ENCODE results near the gene RNF5. TPM values are rescaled to one million over a fixed set of nuclear protein-coding genes. Genes with fewer than 3 reads are reported as not detected.
"Not testable (repeated sequence)": the region's sequence is repeated elsewhere in the genome, so short reads cannot be mapped to it uniquely, and the experiment has no call there.

Gene RNF5
- total RNA-seq, 2 donors from 2014 or later, result 43.2 to 46.7 TPM

GRCh38 chr6:32186151-32186840, 8.1 kb downstream of the RNF5 start:
- DNase-seq (ENCODE audit: low spot score), result peak; percentile 61
- intact Hi-C loops (cut with DNase I), result not testable (repeated sequence)

GRCh38 chr6:32187009-32187709, 9.0 kb downstream of the RNF5 start:
- DNase-seq (ENCODE audit: low spot score), result peak; percentile 59
- intact Hi-C loops (cut with DNase I), result no loop called here

- intact Hi-C loops (cut with DNase I), result not testable (repeated sequence)
Observed at GRCh38 chr6:32187725-32188380, 9.6 kb downstream of the RNF5 start.

DNA sequence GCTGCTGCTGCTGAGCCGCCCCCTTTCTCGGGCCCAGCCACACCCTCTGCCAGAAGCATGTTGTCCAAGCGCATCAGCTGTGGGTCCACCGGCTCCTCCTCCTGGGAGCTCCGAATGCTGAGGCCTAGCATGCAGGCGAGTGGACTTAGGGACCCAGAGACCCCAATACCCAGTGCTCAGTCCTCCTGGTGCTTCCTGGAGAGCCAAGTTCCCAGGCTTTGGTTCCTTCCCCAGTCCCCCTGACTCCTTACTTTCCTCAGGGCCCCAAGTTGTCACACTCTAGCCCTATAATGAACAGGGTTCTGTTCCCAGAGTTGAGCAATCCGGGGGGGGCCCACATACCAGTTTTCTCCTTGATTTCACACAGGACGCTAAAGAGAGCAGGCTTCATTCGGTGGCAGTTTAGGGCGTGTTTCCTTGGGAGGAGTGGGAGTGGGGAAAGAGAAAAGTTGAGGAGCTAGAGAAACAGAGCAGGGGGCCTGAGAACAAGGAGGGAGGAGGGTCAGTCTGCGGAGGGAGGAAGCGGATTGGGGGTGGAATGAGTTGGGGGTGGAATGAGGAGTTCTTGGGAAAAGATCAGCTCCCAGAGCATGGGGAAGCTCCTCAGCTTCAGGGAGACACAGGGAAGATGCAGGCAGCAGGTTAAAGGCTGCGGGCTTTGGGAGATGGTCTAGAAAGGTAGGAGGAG, 10.3 kb downstream of the RNF5 start:
- DNase-seq (ENCODE audit: low spot score), result peak; percentile 36
- intact Hi-C loops (cut with DNase I), result no loop called here

More at GRCh38 chr6:32187725-32188380, 9.6 kb downstream of the RNF5 start:
- peak; percentile 53 for DNase-seq (ENCODE audit: low spot score)

GRCh38 chr6:32189069-32189741, 11.0 kb downstream of the RNF5 start:
- DNase-seq (ENCODE audit: low spot score), result peak; percentile 75
- intact Hi-C loops (cut with DNase I), result no loop called here

GRCh38 chr6:32189742-32190053, 11.5 kb downstream of the RNF5 start:
- DNase-seq (ENCODE audit: low spot score), result peak; percentile 79
- intact Hi-C loops (cut with DNase I), result loop anchor here in 1 of 2 donors (5.0 kb wide), 1 partner anchor 72 kb away; no protein-coding TSS in a partner anchor

DNA sequence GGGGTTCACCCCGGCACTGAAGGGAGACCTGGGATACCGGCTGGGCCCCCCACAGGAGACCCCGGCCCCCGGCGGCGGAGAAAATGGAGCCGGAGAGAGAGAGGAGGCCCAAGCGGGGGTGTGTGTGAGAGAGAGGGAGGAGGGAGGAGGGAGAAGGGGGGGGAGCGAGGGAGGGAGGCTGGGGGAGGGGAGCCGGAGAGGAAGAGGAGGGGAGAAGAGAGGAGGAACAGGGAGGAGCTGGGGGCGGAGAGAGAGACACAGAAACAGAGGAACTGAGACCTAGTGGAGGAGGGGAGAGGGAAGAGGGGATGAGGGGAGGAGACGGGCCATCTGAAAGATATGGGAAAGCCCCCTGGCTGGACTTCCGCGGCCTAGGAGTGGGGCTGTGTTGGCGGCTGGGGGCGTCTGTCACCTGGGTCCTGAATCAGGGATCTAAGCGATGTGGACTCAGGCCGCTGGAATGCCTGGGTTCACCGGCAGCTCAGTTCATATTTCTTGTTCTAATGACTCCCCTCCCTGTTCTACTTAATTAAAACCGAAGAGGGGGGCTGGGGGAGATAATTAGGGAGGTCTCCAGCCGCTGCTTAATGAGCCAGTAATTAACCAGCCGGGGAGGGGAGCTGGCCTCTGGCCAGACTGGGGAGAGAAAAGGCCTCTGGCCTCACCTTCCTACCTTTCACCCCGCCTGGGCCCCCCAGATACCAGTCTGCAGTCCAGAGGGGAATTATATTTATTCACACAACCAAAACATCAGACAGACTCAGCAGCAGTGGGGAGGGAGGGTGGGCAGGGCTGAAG, 12.0 kb downstream of the RNF5 start, which contains the start of gene PBX2:
TSS of gene PBX2 (minus strand) at position 149 of the 798 bp plus-strand sequence. CDS start 287 bp downstream, outside the sequence.
- intact Hi-C loops (cut with DNase I), result loop anchor here in 1 of 2 donors (5.0 kb wide), 1 partner anchor 73 kb away; no protein-coding TSS in a partner anchor
- peak; percentile 97 for DNase-seq (ENCODE audit: low spot score)

GRCh38 chr6:32190911-32191677, 12.9 kb downstream of the RNF5 start:
- intact Hi-C loops (cut with DNase I), result loop anchor here in 1 of 2 donors (5.0 kb wide), 1 partner anchor 74 kb away; no protein-coding TSS in a partner anchor
- peak; percentile 83 for DNase-seq (ENCODE audit: low spot score)

- intact Hi-C loops (cut with DNase I), result loop anchor here in 1 of 2 donors (5.0 kb wide), 1 partner anchor 75 kb away; no protein-coding TSS in a partner anchor
- DNase-seq (ENCODE audit: low spot score), result peak; percentile 82
Observed at GRCh38 chr6:32191696-32192607, 13.7 kb downstream of the RNF5 start.

- DNase-seq (ENCODE audit: low spot score), result peak; percentile 91
- intact Hi-C loops (cut with DNase I), result loop anchor here in 1 of 2 donors (5.0 kb wide), 1 partner anchor 75 kb away; no protein-coding TSS in a partner anchor
Observed at GRCh38 chr6:32192608-32193039, 14.4 kb downstream of the RNF5 start, which contains the start of gene GPSM3. TSS of gene GPSM3 (minus strand) at chr6:32192643. CDS start at chr6:32192513, 130 bp downstream.

DNA sequence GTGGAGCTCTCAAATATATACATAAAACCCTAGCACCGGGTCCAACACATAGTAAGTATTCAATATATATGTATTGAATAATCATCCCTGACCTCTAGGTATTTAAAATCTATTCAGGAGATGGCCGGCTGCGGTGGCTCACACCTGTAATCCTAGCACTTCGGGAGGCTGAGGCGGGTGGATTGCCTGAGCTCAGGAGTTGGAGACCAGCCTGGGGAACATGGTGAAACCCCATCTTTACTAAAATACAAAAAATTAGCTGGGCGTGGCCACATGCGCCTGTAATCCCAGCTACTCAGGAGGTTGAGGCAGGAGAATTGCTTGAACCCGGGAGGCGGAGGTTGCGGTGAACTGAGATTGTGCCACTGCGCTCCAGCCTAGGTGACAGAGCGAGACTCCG, 14.9 kb downstream of the RNF5 start:
- intact Hi-C loops (cut with DNase I), result loop anchor here in 1 of 2 donors (5.0 kb wide), 1 partner anchor 76 kb away; no protein-coding TSS in a partner anchor
- DNase-seq (ENCODE audit: low spot score), result peak; percentile 20

DNA sequence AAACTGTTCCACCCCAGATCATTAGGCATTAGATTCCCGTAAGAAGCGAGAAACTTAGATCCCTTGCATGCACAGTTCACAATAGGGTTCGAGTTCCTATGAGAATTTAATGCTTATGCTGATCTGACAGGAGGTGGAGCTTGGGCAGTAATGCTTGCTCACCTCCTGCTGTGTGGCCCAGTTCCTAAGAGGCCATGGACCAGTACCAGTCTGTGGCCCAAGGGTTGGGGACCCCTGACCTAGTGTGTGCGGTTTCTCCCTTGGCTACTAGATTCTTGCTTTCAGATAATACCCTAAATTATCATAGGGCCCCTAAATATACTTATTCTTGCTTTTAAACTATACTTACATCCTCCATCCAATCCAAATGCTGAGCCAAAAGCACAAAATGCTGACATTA, 16.2 kb downstream of the RNF5 start:
- intact Hi-C loops (cut with DNase I), result loop anchor here in 1 of 2 donors (5.0 kb wide), 1 partner anchor 77 kb away; no protein-coding TSS in a partner anchor
- DNase-seq (ENCODE audit: low spot score), result peak; percentile 73

DNA sequence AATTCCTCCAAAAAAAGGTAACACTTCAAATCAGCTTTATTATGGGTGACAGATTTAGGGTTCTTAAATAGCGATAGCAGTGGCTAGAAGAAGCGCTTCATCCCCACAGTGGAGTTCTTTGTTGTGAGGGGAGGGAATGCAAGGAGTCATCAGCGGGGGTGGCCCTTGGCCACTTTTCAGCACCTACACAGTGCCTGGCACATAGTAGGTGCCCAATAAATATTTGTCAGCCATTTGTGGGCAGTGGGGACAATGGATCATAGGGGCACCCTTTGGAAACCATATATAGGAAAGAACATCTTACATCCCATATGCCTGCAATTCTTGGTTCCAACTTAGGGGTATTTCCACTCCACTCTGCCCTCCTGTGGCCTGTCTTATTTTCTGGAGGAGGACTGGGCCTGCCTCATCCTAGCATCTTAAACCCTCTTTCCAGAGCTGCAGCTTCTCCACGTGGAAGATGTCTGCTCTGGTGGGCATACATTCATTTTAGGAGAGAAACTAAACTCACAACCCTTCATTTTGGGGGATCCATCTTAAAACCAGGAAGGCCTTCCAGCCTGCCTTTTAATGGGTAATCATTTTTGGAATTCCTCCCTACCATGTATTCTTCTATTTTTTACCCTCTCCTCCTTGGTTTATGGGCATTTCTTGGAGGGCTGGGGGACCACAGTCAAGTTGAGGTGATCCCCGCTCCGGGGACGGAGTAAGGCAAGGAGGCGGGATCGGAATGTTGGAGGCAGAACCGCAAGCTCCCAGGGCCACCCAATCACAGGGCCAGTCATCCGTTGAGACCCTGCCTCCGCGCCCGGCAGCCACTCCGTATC, 16.8 kb downstream of the RNF5 start:
- peak; percentile 76 for DNase-seq (ENCODE audit: low spot score)
- intact Hi-C loops (cut with DNase I), result loop anchor here in 1 of 2 donors (5.0 kb wide), 1 partner anchor 78 kb away; no protein-coding TSS in a partner anchor

DNA sequence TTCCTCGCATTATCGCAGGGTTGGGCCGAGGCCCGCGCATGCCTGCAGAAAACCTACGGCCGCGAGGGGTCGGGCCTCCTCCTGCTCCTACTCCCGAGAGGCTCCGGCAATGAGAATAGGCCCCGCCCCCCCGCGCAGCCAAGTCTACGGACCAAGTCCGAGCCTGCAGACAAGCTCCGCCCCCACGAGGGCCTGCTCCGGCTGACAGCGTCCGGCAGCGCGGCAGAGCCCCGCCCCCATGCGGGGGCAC, 17.4 kb downstream of the RNF5 start:
- intact Hi-C loops (cut with DNase I), result no loop called here

More for the DNA sequence above, 17.4 kb downstream of the RNF5 start:
- peak; percentile 100 for DNase-seq (ENCODE audit: low spot score)
